ENCODE results near the gene KRTAP10-5. TPM values are rescaled to one million over a fixed set of nuclear protein-coding genes. Genes with fewer than 3 reads are reported as not detected.

KRTAP10-5 gene
- total and polyA plus RNA-seq, 2 experiments from 2014 or later: not detected

DNA sequence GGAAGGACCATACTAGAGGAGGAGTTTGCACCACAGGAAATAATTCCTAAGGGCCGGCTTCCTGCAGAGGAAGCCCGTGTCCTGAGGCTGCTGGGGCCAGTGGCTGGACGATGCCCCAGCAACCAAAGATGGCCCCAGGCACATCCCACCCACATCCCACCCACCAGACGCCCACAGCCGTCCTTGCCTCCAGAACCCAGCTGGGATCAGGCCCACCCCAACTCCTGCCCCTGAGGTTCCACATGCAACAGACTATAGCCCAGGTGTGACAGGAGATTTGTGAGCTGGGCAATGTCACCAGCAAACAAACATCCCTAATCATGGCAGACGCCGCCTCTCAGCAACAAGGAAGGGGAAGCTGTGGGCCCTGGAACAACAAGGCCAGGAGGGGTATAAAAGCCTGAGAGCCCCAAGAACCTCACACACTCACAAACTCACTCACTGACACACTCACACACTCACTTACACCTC, 46.3 kb upstream of the KRTAP10-5 start, which contains the start of gene KRTAP10-9:
Gene KRTAP10-9, plus strand, starts transcription at position 421 of the 471 bp plus-strand sequence. CDS start 79 bp downstream, outside the sequence.
- no peaks in the 10 kb centered on the region for H3F3A ChIP-seq (ENCODE audit: insufficient read depth)
- DNase-seq: no peak
- H3K9me3 ChIP-seq (ENCODE audit: low read depth): no peaks in the 10 kb centered on the region
- H3K4me3 ChIP-seq: no peak within 1 kb of the TSS
- no peaks in the 10 kb centered on the region for H3K36me3 ChIP-seq (ENCODE audit: low read depth)
- no peaks in the 10 kb centered on the region for H3K4me1 ChIP-seq (ENCODE audit: insufficient read depth)
- H4K20me1 ChIP-seq (ENCODE audit: insufficient read depth): no peaks in the 10 kb centered on the region
- H3K27me3 ChIP-seq (replicated peaks; ENCODE audit: insufficient read depth): no peaks in the 10 kb centered on the region
- no peak within 1 kb of the TSS for H3K27ac ChIP-seq
- H2AFZ ChIP-seq: no peak within 1 kb of the TSS
- H3K4me2 ChIP-seq (ENCODE audit: unreplicated experiment): no peak within 1 kb of the TSS
- no peak within 1 kb of the TSS for H3K9ac ChIP-seq
- H3K79me2 ChIP-seq (ENCODE audit: insufficient read depth): no peaks in the 10 kb centered on the region
- WGBS, 2 experiments (ENCODE audit: low coverage in 1 of 2, low lambda C conversion rate in 2 of 2, missing lambda C conversion rate in 2 of 2): 38 to 45% methylated on average over 6 to 7 of the region's 7 CpGs
- TF ChIP-seq EZH2phosphoT487 (IDR thresholded peaks at IDR 0.05; ENCODE audit: insufficient read depth, low read depth): no peak
- no peak for TF ChIP-seq EZH2 (IDR thresholded peaks at IDR 0.05; ENCODE audit: insufficient read depth, poor library complexity, severe bottlenecking)
- in situ Hi-C loops (cut with MboI): no loop called here
- no peaks in the 10 kb centered on the region for H3K9me2 ChIP-seq (ENCODE audit: insufficient read depth)

DNA sequence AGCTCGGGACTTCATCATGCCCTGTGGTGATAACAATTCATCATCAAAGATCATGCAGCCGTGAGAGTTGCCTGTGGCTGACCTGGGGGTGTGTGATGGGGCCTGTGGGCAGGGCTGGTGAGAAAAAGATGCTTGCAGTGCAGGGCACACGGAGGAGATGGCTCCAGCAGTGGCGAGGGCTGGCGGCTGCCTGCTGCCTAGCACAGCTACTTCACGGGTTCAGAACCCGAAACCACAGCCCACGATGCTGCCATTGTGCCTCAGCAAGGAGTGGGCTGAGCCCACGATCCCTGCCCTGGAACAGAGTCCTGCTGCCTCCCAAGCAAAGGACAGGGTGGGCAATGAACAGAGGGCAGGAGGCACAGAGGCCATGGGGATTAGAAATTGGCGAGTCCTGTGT, 45.9 kb upstream of the KRTAP10-5 start:
- Histone ChIP-seq H3K27ac (no peak overlapping the region), H4K20me1 (ENCODE audit: insufficient read depth) (no peaks in the 10 kb centered on the region), H3K9ac (no peak overlapping the region), H3K9me3 (ENCODE audit: low read depth) (no peaks in the 10 kb centered on the region), H3K4me2 (ENCODE audit: unreplicated experiment) (no peak overlapping the region), H3K4me1 (ENCODE audit: insufficient read depth) (no peaks in the 10 kb centered on the region), H3K9me2 (ENCODE audit: insufficient read depth) (no peaks in the 10 kb centered on the region), H3K27me3 (replicated peaks; ENCODE audit: insufficient read depth) (no peaks in the 10 kb centered on the region), H3K4me3 (no peak overlapping the region), H3F3A (ENCODE audit: insufficient read depth) (no peaks in the 10 kb centered on the region), H3K36me3 (ENCODE audit: low read depth) (no peaks in the 10 kb centered on the region), H3K79me2 (ENCODE audit: insufficient read depth) (no peaks in the 10 kb centered on the region), H2AFZ (no peak overlapping the region)
- WGBS, 2 experiments (ENCODE audit: low coverage in 1 of 2, low lambda C conversion rate in 2 of 2, missing lambda C conversion rate in 2 of 2): 46 to 52% methylated on average over 10 of the region's 10 CpGs
- DNase-seq: no peak
- in situ Hi-C loops (cut with MboI): no loop called here
- no peak for TF ChIP-seq EZH2 (IDR thresholded peaks at IDR 0.05; ENCODE audit: insufficient read depth, poor library complexity, severe bottlenecking)
- no peak for TF ChIP-seq EZH2phosphoT487 (IDR thresholded peaks at IDR 0.05; ENCODE audit: insufficient read depth, low read depth)

DNA sequence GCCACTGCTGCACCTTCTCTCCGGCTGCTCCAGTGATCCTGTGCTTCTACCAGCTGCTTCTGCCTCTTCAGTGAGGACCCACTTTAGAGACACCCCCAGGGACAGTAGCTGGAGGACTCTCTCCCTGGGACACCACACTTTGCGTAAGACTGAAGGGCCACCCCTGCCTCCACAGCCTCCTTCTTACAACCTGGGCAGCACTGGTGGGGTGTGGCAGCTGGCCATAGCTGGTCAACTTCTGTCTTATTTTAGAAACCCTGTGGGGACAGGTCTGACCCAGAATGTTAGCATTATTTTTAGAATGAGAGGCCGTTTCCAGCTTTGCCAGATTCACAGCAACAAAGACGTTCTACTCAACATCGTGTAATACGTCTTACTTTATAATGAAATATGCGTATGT, 45.4 kb upstream of the KRTAP10-5 start:
- Histone ChIP-seq H3K9me3 (ENCODE audit: low read depth) (no peaks in the 10 kb centered on the region), H3K9ac (no peak overlapping the region), H3K4me2 (ENCODE audit: unreplicated experiment) (no peak overlapping the region), H4K20me1 (ENCODE audit: insufficient read depth) (no peaks in the 10 kb centered on the region), H3K9me2 (ENCODE audit: insufficient read depth) (no peaks in the 10 kb centered on the region), H3K4me1 (ENCODE audit: insufficient read depth) (no peaks in the 10 kb centered on the region), H3K4me3 (no peak overlapping the region), H3K27ac (no peak overlapping the region), H2AFZ (no peak overlapping the region), H3K36me3 (ENCODE audit: low read depth) (no peaks in the 10 kb centered on the region), H3K27me3 (replicated peaks; ENCODE audit: insufficient read depth) (no peaks in the 10 kb centered on the region), H3F3A (ENCODE audit: insufficient read depth) (no peaks in the 10 kb centered on the region), H3K79me2 (ENCODE audit: insufficient read depth) (no peaks in the 10 kb centered on the region)
- DNase-seq: no peak
- TF ChIP-seq EZH2phosphoT487 (IDR thresholded peaks at IDR 0.05; ENCODE audit: insufficient read depth, low read depth) (no peak), EZH2 (IDR thresholded peaks at IDR 0.05; ENCODE audit: insufficient read depth, poor library complexity, severe bottlenecking) (no peak)
- WGBS, 2 experiments (ENCODE audit: low coverage in 1 of 2, low lambda C conversion rate in 2 of 2, missing lambda C conversion rate in 2 of 2): 64 to 65% methylated on average over 7 of the region's 7 CpGs
- in situ Hi-C loops (cut with MboI): no loop called here

GRCh38 chr21:44623575-44623974, 43.2 kb upstream of the KRTAP10-5 start:
- in situ Hi-C loops (cut with MboI): no loop called here
- no peaks in the 10 kb centered on the region for H3F3A ChIP-seq (ENCODE audit: insufficient read depth)
- TF ChIP-seq EZH2phosphoT487 (IDR thresholded peaks at IDR 0.05; ENCODE audit: insufficient read depth, low read depth) (no peak), EZH2 (IDR thresholded peaks at IDR 0.05; ENCODE audit: insufficient read depth, poor library complexity, severe bottlenecking) (no peak)

GRCh38 chr21:44619886-44620285, 39.5 kb upstream of the KRTAP10-5 start:
- TF ChIP-seq EZH2phosphoT487 (IDR thresholded peaks at IDR 0.05; ENCODE audit: insufficient read depth, low read depth) (no peak), EZH2 (IDR thresholded peaks at IDR 0.05; ENCODE audit: insufficient read depth, poor library complexity, severe bottlenecking) (no peak)
- no peak for DNase-seq
- WGBS, 2 experiments (ENCODE audit: low coverage in 1 of 2, low lambda C conversion rate in 2 of 2, missing lambda C conversion rate in 2 of 2): 32 to 39% methylated on average over 6 of the region's 6 CpGs
- Histone ChIP-seq H3K27ac (no peak overlapping the region), H2AFZ (no peak overlapping the region), H3K4me3 (no peak overlapping the region), H3F3A (ENCODE audit: insufficient read depth) (no peaks in the 10 kb centered on the region), H3K9me3 (ENCODE audit: low read depth) (no peaks in the 10 kb centered on the region), H3K4me1 (ENCODE audit: insufficient read depth) (no peaks in the 10 kb centered on the region), H3K9me2 (ENCODE audit: insufficient read depth) (no peaks in the 10 kb centered on the region), H4K20me1 (ENCODE audit: insufficient read depth) (no peaks in the 10 kb centered on the region), H3K79me2 (ENCODE audit: insufficient read depth) (no peaks in the 10 kb centered on the region), H3K36me3 (ENCODE audit: low read depth) (no peaks in the 10 kb centered on the region), H3K4me2 (ENCODE audit: unreplicated experiment) (no peak overlapping the region), H3K9ac (no peak overlapping the region), H3K27me3 (replicated peaks; ENCODE audit: insufficient read depth) (no peaks in the 10 kb centered on the region; the same call in 1 of the 2 replicates)
- in situ Hi-C loops (cut with MboI): no loop called here

More at GRCh38 chr21:44623575-44623974, 43.2 kb upstream of the KRTAP10-5 start:
- Histone ChIP-seq H3K4me2 (ENCODE audit: unreplicated experiment) (no peak overlapping the region), H3K4me1 (ENCODE audit: insufficient read depth) (no peaks in the 10 kb centered on the region), H3K27me3 (replicated peaks; ENCODE audit: insufficient read depth) (no peaks in the 10 kb centered on the region), H2AFZ (no peak overlapping the region), H3K36me3 (ENCODE audit: low read depth) (no peaks in the 10 kb centered on the region), H3K9me3 (ENCODE audit: low read depth) (no peaks in the 10 kb centered on the region), H3K4me3 (no peak overlapping the region), H3K9me2 (ENCODE audit: insufficient read depth) (no peaks in the 10 kb centered on the region), H4K20me1 (ENCODE audit: insufficient read depth) (no peaks in the 10 kb centered on the region), H3K27ac (no peak overlapping the region), H3K79me2 (ENCODE audit: insufficient read depth) (no peaks in the 10 kb centered on the region), H3K9ac (no peak overlapping the region)
- DNase-seq: no peak

Data from GM23248 (cell line).